Measurements from ENCODE around the gene MOB3B.
"Not testable (repeated sequence)": the region's sequence is repeated elsewhere in the genome, so short reads cannot be mapped to it uniquely, and the experiment has no call there.

The MOB3B gene

DNA sequence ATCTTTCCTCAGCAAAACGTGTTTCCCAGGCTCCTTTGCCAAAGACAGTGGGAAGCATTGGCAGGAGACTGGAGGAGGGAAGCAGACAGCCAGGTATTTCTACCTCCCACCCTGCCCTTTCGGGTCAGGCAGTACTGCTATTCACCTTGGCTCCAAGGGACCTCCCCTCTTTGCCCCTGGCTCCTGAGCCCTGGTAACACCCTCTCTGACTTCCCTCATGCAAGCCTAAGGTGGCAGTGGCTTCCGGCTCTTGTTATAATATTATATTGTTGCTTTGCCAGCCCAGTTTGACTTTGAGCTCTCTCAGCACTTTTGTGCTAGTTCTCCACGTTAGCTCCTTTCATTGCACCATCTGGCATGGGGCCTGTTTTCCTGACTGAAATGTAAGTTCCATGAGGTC lies 87.2 kb downstream of the MOB3B start:
- no peak for DNase-seq

DNA sequence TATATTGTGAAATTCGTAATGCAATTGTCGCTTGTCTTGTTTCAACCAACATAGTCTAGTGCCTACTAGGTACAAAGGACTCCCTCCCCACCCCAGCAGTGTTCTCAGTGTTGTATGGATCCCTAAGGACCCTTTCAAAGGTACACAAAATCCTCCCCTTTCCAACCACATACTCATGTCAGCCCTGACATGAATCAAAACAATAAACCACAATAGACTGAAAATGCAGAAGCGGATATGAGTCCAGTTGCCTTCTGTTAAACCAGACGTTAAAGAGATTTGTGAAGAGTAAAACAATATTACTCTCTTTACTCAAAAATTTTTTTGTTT lies 87.9 kb downstream of the MOB3B start:
- no peak for DNase-seq

DNA sequence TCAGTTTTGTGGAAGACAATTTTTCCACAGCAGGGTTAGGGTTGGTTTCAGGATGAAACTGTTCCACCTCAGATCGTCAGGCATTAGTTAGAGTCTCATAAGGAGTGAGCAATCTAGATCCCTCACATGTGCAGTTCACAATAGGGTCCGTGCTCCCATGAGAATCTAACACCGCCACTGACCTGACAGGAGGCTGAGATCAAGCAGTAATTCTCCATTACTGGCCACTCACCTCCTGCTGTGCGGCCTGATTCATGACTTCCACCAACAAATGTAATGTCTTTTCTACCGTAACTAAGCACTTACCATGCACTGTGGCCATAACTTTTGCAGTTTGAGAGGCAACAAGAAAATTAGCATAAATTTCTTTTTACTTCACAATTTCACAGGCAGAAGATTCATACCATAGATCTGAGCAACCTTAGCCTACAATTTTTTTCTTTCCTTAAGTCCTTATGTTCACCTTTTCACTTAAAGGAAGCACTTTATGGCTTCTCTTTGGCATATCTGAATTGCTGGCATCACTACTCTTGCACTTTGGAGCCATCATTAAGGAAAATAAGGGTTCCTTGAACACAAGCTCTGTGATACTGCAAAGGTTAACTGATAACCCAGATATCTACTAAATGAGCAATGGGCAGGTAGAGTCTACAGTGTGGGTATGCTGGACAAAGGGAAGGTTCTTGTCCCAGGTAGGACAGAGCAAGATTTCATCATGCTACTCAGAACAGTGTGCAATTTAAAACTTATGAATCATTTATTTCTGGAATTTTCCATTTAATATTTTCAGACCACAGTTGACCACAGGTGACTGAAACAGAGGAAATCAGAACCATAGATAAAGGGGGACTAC lies 88.5 kb downstream of the MOB3B start:
- DNase-seq: no peak

DNA sequence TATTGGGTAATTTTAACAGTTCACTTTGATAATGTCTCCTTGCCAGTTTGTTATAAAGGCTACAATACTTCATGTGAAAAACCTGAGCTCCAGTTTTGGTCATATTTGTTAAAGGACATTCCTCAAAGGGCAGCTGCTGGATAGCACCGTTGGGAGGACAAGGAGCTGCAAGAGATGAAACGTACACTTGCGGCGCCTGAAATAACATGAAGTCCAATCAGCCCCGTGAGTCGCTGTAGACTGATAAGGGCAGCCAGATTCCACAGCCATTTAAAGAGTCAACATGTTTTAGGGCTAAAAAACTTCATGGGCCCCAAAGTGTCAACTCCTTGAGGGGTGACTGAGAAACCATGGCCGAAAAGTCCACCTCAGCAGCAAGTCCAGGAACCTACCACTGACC lies 91.1 kb downstream of the MOB3B start:
- DNase-seq: no peak

DNA sequence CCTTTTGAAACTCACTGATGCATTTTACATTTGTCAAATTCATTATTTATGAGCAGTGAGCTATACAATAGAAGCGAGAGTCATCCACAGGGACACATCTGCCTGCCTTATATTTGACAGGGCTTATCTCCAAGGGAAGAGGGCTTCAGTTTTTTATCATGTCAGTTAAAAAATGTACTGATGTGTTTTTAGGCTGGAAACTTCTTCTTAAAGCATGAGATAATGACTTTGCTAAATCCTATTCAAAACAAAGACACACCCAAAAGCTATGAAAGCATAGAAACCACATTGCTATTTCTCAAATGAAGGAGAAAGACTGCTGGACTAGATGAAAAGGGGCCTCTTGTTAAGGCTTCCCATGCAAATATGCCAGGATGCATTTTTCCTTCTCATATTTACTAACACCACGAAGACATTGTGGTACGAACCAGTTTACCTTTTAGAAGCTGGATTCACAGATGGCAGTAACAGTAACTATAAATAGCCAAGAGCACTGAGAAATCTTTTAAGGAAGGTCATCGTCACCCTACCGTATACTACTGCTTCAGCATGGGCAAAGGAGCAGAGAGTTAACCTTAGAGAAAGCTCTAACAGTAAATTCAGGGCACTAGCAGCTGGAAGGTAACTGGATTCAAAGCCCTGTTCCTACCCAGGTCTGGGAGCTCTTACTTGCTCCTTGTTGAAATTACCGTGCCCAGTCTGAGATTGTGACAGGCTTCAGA lies 91.8 kb downstream of the MOB3B start:
- no peak for DNase-seq

DNA sequence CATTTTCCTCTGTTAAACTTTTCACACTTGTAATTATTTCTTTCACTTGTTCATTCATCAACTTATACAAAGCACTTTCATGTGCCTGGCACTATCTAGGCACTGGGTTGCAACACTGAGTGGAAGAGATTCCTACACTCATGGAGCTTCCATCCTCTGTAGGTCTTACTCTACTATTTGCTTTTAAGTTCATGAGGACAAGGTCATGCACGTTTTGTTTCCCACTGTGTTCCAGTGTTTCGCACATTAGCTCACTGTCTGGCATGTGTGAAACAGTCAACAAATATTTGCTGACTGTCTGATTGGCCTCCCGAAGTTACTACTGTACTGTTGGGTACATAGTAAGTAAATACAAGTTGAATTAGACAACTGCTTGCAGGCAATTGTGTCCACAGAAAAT lies 93.4 kb downstream of the MOB3B start:
- no peak for DNase-seq

DNA sequence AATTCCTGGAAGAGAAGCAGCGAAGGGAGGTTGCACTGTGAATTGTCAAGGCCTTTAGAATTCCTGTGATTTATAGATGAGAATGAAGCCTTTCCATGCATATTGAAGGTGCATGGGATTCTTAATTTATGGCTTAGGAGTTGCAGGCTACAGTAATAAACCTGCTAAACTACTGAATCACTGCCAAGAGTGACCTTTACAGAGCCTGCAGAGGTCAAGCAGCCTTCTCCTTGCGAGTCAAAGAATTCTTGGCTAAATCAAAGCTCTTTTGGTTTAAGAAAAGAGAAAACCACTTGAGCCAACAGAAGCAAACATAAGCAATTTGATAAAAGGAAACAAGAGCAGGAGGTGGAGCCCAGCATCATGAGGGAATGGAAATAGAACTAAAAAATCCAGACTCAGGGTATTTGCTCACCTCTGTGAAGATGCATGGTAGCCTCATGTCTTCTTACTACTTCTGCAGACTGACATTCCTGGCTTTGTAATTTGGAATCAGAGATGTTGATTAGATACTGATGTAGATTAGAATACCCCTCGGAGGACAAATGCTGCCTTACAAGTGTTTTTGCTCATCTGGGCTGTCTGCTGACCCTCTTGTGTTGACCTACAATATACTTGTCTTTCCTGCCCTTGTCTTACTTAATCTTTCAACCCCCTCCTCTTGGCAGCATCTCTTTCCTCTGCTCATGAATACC lies 95.8 kb downstream of the MOB3B start:
- DNase-seq: no peak

DNA sequence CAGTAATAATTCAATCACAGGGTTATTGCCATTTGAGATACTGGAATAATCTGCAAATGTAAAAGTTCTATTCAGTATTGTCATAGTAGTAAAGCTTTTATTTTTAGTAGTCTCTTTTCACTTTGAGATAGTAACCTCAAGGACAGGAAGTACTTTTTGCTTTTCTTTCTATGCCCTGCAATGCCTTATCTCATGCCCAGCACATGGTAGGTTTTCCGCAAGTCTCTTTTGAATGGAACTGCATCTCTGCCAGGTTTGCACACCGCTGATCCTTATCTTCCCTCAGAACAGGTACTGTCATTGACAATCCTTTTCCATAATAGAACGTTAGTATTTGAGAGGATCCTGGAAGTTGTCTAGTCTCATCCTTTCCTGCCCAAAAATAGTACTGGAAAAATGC lies 97.3 kb downstream of the MOB3B start:
- DNase-seq: no peak

DNA sequence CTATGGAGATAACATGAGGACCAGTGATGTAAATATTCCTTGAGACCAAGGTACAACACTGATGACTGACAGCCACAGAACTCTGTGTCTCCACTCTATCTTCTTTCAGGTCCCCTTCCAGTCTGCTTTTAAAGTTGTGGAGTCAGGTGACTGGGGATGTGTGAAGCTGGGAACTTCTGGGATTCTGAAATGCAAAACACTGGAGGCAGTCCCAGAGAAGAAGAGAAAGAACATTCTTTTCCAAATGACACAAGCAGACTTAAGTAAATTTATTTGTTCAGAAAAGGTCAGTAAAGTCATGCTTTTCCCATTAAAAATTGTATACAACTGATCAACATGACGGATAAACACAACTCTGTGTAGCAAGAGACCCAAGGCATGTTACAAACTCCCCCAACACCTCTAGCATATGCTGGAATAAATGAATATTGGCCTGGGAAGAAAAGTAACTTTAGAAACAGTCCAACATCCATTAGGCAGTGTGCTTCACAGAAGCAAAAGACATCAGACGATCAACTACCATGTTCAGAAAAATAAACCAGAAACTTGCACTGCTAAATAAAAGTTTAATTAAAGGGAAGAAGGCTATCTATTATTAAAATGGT lies 98.0 kb downstream of the MOB3B start:
- DNase-seq: no peak

DNA sequence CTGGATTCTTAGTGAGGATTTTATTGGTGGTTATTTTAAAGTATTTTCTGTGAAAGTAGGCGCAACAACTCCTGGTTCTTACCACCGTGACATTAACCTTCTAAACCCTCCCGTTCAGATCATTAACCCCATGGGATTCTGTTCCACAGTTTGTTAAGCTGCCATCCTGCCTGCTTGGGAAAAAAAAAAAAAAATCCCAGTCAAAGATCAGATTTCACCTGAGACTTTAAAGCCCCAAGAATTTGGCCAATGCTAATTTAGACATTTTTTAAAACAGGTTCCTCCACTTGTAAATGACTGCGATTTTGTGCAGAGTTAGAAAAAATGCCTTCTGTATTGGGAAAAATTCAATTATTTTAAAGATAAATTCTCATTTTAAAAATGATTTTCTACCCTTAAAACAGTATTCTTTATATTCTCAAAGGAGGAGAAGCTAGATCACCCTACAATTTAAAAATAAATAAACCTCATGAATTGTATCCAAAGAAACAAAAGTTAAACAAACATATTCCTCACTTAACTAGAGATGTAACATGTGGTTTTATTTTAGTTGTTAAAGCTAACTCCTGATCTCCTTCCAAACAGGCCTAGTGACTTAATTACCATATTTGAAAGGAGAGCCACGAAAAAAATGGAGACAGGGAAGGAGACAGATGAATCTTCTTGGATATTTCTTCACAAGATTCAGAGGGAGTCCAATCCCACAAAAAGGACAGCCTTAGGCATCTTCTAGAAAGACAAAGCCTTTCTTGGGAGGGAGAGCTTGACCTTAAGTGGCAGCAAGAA lies 98.7 kb downstream of the MOB3B start:
- DNase-seq: no peak

DNA sequence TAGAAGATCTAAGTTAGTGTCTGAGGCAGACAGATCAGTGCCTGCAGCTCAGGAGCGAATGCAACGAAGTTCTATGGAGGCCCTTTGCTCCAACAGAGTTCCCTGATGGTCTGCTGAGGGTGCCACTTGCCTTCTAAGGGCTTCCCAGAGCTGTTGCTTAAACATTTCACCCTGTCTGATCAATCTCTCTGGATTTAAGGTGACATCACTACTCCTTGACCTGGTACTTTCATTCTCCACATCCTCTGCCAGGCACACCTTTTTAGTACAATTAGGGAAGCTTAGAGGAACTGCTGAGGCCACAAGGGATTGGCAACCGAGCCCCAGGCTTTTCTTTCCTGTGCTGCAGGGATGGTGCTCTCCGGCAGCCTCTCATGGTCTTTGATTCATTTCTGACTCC lies 99.7 kb downstream of the MOB3B start:
- DNase-seq: no peak

DNA sequence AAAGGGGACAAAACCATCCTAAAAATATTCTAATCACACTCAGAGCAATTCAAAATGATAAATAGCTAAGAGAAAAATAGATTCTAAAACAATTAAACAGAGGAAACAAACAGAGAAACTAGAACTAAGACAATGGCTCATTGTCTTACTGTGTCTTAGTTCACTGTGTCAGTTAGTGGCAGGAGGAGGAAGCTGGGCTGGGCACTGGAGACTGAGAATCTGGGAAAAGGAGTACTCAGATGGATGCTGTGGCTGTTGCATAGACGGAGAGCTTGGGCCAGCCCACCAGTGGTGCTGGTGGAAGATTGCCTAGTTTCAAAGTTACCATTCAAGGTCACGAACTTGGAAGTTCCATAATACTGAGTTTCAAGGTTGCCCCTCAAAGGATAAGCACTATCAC lies 100.2 kb downstream of the MOB3B start:
- no peak for DNase-seq

DNA sequence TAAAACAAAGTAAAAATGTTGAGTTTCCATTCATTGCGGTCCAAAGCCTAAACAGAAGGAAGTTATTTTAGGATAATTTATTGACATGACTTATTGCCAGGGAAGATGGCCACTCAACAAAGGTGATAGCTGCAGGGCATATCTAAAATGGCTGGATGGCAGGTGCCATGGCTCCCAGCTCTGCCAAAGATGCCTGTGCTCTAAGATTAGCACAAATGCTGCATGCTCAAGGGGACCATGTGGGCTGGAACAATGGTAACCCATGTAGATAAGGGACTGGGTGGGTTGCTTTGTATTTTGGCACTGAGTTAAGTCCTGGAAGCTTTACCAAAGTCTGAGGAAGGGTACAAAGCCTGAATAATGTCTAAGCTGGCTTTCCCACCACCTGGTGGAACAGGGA lies 101.1 kb downstream of the MOB3B start:
- no peak for DNase-seq

DNA sequence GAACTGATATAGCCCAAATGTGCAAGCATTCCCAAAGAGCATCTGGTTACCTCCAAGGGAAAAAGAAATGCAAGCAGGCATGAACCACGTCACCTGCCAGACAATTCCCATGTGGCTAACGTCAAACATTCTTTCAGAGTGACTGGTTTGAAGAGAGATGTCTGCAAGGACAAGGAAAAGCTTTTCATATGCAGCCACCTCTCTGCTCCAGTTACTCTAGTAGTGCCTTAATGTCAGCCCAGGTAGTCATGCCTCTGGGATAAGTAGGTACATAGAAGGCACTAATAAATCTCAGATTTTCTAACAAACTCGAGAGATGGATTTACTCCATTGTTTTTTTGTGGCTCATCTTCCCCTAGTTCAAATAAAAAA lies 102.4 kb downstream of the MOB3B start:
- no peak for DNase-seq

DNA sequence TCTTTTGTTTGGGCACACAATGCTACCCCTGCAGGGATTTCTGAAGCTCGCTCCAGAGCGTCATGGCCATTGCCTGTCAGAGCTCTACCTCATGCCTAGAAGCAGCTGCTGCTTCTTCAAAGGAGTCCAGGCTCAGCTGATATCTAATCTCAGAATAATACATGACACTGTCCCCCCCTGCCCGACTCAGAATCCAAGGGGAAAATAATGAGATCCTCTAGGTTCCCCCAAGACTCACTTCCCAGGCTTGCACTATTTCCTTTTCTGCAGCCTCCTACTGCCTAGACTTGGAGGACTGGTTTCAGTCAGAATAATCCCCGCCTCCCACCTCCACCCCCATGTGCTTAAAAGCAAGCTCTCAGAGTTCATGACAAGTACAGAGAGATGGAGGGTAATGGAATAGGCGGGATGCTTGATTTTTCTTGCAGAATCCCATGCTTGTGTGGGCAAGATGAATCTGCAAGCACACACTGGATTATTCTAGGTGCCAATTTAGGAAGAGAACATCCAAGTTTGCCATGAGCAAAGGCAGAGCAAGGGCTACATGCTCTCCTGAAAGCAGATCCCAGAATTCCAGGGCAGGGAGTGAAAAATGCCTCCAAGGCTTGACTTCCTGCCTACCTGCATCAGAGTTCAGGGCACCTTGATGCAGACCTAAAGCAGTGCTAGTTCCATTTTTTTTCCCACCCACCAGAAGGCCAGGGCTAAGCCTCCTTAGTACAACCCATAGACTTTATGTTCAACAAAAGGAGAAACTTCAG lies 102.9 kb downstream of the MOB3B start:
- DNase-seq: no peak

DNA sequence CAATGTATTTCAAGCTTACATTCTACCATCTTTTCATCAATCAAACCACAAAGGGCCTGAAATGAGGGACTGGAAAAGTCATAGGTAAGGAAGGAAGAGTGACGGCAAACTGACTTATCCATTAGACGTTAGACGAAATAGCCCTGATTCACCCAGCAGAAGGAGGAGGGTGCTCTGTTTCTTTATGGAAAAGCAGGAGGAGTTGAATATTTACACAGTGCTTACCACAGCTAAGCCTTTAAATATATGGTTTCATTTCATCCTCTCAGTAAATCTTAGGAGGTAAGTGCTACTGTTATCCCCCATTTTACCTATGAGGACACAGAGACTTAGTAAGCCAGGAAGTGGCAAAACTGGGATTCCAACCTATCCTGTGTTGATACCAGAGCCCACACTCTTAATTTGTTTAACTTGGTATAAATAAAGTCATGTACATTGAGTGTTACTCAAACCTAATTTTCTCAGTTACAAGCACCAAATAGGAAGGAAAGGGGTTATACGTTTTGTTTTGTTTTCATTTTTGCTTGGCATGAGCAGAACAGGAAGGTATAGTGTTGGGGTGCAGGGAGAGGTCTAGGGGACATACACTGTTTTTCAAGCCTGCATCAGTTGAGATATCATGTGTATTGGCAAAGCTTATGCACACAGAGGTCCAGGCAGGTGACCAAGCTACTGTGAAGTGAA lies 103.6 kb downstream of the MOB3B start:
- no peak for DNase-seq

DNA sequence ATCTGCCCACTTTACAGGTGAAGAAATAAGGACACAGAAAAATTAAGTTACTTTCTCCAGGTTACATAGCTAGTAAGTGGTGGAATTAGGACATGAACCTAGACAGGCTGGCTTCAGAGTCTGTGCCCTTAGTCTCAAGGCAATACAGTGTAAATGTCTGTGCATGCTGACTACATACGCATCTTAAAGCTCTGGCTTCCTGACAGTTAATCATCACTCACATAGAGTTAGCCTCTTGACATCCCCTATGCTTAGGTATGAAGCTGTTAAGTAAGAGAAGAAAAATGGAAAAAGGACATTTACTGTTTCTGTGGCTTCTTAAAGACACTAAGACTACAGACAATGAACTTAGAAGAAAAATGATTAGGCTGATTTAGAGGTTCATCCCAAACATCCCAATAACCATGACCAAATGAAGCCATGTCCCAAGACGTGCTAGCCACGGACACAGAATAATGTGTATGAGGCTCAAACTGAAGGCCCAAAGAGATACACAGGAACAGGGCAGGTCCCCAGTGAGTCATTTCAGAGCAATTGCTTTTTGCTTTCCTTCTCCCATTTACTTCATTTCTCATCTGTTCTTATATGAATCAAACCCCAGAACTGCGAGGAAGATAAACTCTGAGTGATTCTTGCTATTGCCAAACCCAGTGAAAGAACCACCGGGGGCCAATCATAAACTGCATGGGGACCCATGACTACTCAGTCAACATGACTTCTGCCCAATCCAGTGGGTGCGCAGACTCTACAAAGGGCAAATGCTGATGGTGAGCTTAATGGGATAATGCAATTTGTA lies 105.5 kb downstream of the MOB3B start:
- no peak for DNase-seq

DNA sequence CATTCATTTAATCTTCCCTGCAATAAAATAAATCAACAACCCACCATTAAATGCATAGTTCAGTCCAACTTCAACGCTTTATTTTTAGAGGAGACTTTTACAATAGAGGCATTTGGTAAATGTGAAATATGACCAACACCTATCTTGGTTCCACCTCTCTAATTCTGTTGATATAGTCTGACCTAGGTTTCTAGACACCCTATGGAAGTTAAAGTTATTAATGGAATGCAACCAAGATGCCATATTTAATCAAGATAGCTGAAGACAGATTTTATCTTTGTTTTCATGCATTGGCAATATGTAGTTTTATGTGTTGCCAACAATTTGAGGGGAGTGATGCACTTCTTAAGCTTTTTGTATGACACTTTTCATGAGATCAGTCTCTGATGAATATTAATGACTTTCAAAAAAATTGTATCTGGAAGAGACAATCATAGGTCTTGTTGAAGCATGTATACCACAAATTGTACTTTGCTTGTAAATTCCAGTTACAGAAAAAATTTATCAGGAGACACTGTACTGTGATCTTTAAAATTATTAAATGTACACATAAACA lies 107.3 kb downstream of the MOB3B start:
- DNase-seq: no peak

DNA sequence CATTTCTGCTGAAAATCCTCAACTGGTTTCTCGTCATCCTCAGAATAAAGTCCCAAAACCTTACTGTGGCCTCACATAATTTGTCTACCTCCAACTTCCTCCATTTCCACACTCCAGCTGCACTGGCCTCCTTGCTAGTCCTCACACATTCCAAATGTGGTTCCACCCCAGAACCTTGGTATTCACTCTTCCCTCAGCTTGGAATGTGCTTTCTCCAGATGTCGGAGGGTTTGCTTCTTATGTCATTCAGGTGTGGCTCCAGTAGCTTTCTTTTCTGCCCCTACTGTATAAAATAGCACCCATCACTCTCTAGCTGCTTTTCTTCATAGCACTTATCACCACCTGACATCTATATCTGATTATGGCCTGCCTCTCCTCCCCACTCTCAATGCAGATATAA lies 108.0 kb downstream of the MOB3B start:
- DNase-seq: no peak

DNA sequence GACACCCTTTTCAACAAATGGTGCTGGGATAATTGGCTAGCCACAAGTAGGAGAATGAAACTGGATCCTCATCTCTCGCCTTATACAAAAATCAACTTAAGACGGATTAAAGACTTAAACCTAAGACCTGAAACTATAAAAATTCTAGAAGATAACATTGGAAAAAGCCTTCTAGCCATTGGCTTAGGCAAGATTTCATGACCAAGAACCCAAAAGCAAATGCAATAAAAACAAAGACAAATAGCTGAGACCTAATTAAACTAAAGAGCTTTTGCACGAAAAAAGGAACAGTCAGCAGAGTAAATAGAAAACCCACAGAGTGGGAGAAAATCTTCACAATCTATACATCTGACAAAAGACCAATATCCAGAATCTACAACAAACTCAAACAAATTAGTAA lies 110.1 kb downstream of the MOB3B start:
- not testable (repeated sequence) for DNase-seq

Data from left hindlimb (tissue), 1 donor.